HepG2 (cell line): ENCODE results near the gene BLMH. TPM values are rescaled to one million over a fixed set of nuclear protein-coding genes. Genes with fewer than 3 reads are reported as not detected.
A peak's percentile ranks its signal among the peaks of the same experiment; 100 is the strongest.

ENCODE experiments used
- ARNT2 ChIP-seq: sonication (generic); formaldehyde crosslinking; IDR thresholded peaks from 2 replicates; pipeline ENCODE4 v1.8.0; 2022; ENCODE audit warnings: mild to moderate bottlenecking, low read depth, missing genetic modification reagents, moderate library complexity
- E2F2 ChIP-seq: sonication (generic); formaldehyde crosslinking; IDR thresholded peaks from 2 replicates; pipeline ENCODE4 v1.4.0; 2020; ENCODE audit warnings: missing genetic modification reagents, borderline replicate concordance
- FOSL2 ChIP-seq: sonication (generic); formaldehyde crosslinking; IDR thresholded peaks from 2 replicates; pipeline ENCODE4 v1.4.0; 2020; ENCODE audit warnings: missing genetic modification reagents
- HNF4A ChIP-seq: sonication (generic); formaldehyde crosslinking; IDR thresholded peaks from 2 replicates; pipeline ENCODE4 v1.4.0; 2020; ENCODE audit warnings: missing genetic modification reagents
- IKZF4 ChIP-seq: sonication (generic); formaldehyde crosslinking; IDR thresholded peaks from 2 replicates; pipeline ENCODE4 v1.5.1; 2020; ENCODE audit warnings: borderline replicate concordance, mild to moderate bottlenecking, low read depth, missing genetic modification reagents; ENCODE audit errors: not compliant biosample characterization
- MEIS2 ChIP-seq: sonication (generic); formaldehyde crosslinking; IDR thresholded peaks from 2 replicates; pipeline ENCODE4 v1.9.0; 2021; ENCODE audit warnings: mild to moderate bottlenecking, missing genetic modification reagents
- MXD4 ChIP-seq: IDR thresholded peaks from 2 replicates; pipeline ENCODE4 v1.6.1; 2016; ENCODE audit warnings: mild to moderate bottlenecking, missing biosample characterization, missing genetic modification reagents
- NAIF1 ChIP-seq: sonication (generic); formaldehyde crosslinking; IDR thresholded peaks from 2 replicates; pipeline ENCODE4 v1.5.0; 2020; ENCODE audit warnings: mild to moderate bottlenecking, missing genetic modification reagents, borderline replicate concordance
- NCOA5 ChIP-seq: sonication (generic); formaldehyde crosslinking; IDR thresholded peaks from 2 replicates; pipeline ENCODE4 v1.4.0; 2020; ENCODE audit warnings: missing genetic modification reagents
- NCOR1 ChIP-seq: fragments of 200-600 bp; sonication (generic); IDR thresholded peaks from 2 replicates; pipeline ENCODE4 v1.7.0; 2017; ENCODE audit warnings: antibody characterized with exemption, low read length, borderline replicate concordance
- NR2F2 ChIP-seq: IDR thresholded peaks from 2 replicates; pipeline ENCODE4 v1.6.1; 2012; ENCODE audit warnings: low read depth, inconsistent platforms, borderline replicate concordance
- POGZ ChIP-seq: sonication (generic); formaldehyde crosslinking; IDR thresholded peaks from 2 replicates; pipeline ENCODE4 v1.4.0; 2020; ENCODE audit warnings: mild to moderate bottlenecking, missing genetic modification reagents
- POLR2AphosphoS5 ChIP-seq: IDR thresholded peaks from 2 replicates; pipeline ENCODE4 v1.6.1; 2012; ENCODE audit warnings: low read depth, low read length
- PPARG ChIP-seq: conservative IDR thresholded peaks from 2 replicates; pipeline ENCODE4 v1.6.1; 2016; ENCODE audit warnings: missing biosample characterization, missing genetic modification reagents
- REST ChIP-seq, 2 experiments: IDR thresholded peaks; 2 replicates each; pipeline ENCODE4 v1.6.1; 2011 to 2012; ENCODE audit warnings: low read length in 2 of 2, borderline replicate concordance in 1 of 2, low read depth in 1 of 2, mild to moderate bottlenecking in 1 of 2, moderate library complexity in 1 of 2
- RFX1 ChIP-seq: fragments of 450-650 bp; IDR thresholded peaks from 2 replicates; pipeline ENCODE4 v1.6.1; 2017
- RXRB ChIP-seq: IDR thresholded peaks from 2 replicates; pipeline ENCODE4 v1.6.1; 2016; ENCODE audit warnings: borderline replicate concordance, missing genetic modification reagents, missing compliant biosample characterization
- SMARCE1 ChIP-seq: fragments of 450-650 bp; IDR thresholded peaks from 2 replicates; pipeline ENCODE4 v1.6.1; 2017; ENCODE audit warnings: borderline replicate concordance
- TBX2 ChIP-seq: sonication (generic); formaldehyde crosslinking; IDR thresholded peaks from 2 replicates; pipeline ENCODE4 v1.5.0; 2020; ENCODE audit warnings: missing genetic modification reagents, mild to moderate bottlenecking, borderline replicate concordance
- TOE1 ChIP-seq: sonication (generic); formaldehyde crosslinking; IDR thresholded peaks from 2 replicates; pipeline ENCODE4 v1.4.0; 2020; ENCODE audit warnings: mild to moderate bottlenecking, missing genetic modification reagents
- ZBTB1 ChIP-seq: sonication (generic); formaldehyde crosslinking; IDR thresholded peaks from 2 replicates; pipeline ENCODE4 v1.4.0; 2020; ENCODE audit warnings: missing genetic modification reagents, borderline replicate concordance
- ZFX ChIP-seq: sonication (generic); formaldehyde crosslinking; IDR thresholded peaks from 2 replicates; pipeline ENCODE4 v1.4.0; 2020; ENCODE audit warnings: mild to moderate bottlenecking, low read depth, missing genetic modification reagents, moderate library complexity
- ZNF224 ChIP-seq: sonication (generic); formaldehyde crosslinking; IDR thresholded peaks from 2 replicates; pipeline ENCODE4 v1.5.0; 2020; ENCODE audit warnings: mild to moderate bottlenecking, missing genetic modification reagents
- ZNF256 ChIP-seq: sonication (generic); formaldehyde crosslinking; conservative IDR thresholded peaks from 2 replicates; pipeline ENCODE4 v1.4.0; 2020; ENCODE audit warnings: missing genetic modification reagents
- ZNF446 ChIP-seq: sonication (generic); formaldehyde crosslinking; IDR thresholded peaks from 2 replicates; pipeline ENCODE4 v1.5.0; 2020; ENCODE audit warnings: mild to moderate bottlenecking, missing genetic modification reagents
- ZNF530 ChIP-seq: sonication (generic); formaldehyde crosslinking; IDR thresholded peaks from 2 replicates; pipeline ENCODE4 v1.5.0; 2020; ENCODE audit warnings: low read depth, mild to moderate bottlenecking, missing genetic modification reagents
- ZNF678 ChIP-seq: sonication (generic); formaldehyde crosslinking; IDR thresholded peaks from 2 replicates; pipeline ENCODE4 v1.4.0; 2020; ENCODE audit warnings: mild to moderate bottlenecking, missing genetic modification reagents
- ZNF816 ChIP-seq: sonication (generic); formaldehyde crosslinking; IDR thresholded peaks from 2 replicates; pipeline ENCODE4 v1.8.0; 2022; ENCODE audit warnings: missing genetic modification reagents, mild to moderate bottlenecking, borderline replicate concordance
- ZSCAN21 ChIP-seq: sonication (generic); formaldehyde crosslinking; IDR thresholded peaks from 2 replicates; pipeline ENCODE4 v1.8.0; 2022; ENCODE audit warnings: mild to moderate bottlenecking, missing genetic modification reagents, moderate library complexity, borderline replicate concordance
- polyA plus RNA-seq, 8 experiments: library from polyadenylated mRNA; depleted of rRNA in 3 of 8; stranded (reverse) in 7 of 8; unstranded in 1 of 8; fragments of >200 nt; fragmentation: Illumina TruSeq in 4 of 8; extraction: Trizol in 4 of 8; gene quantifications; 2 replicates each; pipeline versions ENCODE4 v1.2.1 to v1.2.3, GENCODE V29; 2011 to 2016; ENCODE audit warnings: low read depth in 4 of 8, missing spikeins in 1 of 8, mixed read lengths in 1 of 8; ENCODE audit not compliant: insufficient read depth in 1 of 8
- total RNA-seq, 5 experiments: library from RNA; depleted of rRNA; stranded (reverse); fragments of >200 nt; fragmentation: Illumina TruSeq; extraction: Trizol; gene quantifications; 2 replicates each; pipeline ENCODE4 v1.2.3, GENCODE V29; 2016; ENCODE audit warnings: low read depth in 1 of 5

BLMH gene
- total and polyA plus RNA-seq, 2 of the 13 experiments (the other 11 are each of a cell fraction or from before 2014, with no cell fraction given) = 12.1 to 41.0 TPM

- TF ChIP-seq ZNF256 (CRISPR knock-in tag) = no peak
- TF ChIP-seq MXD4 (CRISPR knock-in tag) = 0 out of 2 replicates have a peak, but pooled peaks have one; percentile 36
- TF ChIP-seq NR2F2 = 0 out of 2 replicates have a peak, but pooled peaks have one; percentile 28
- peak; percentile 40; the same call in 1 of the 2 replicates for TF ChIP-seq POGZ (CRISPR knock-in tag)
- peak; percentile 78; the same call in 1 of the 2 replicates for TF ChIP-seq RXRB
- no peak for TF ChIP-seq ZSCAN21 (CRISPR knock-in tag)
- no peak for TF ChIP-seq ZNF816 (CRISPR knock-in tag)
- TF ChIP-seq SMARCE1 = no peak
- peak; percentile 92 for TF ChIP-seq PPARG (CRISPR knock-in tag)
- no peak for TF ChIP-seq TOE1 (CRISPR knock-in tag)
- TF ChIP-seq E2F2 (CRISPR knock-in tag) = no peak
- TF ChIP-seq ZNF678 (CRISPR knock-in tag) = no peak
- TF ChIP-seq ZNF224 (CRISPR knock-in tag) = no peak
- peak; percentile 22; the same call in 1 of the 2 replicates for TF ChIP-seq FOSL2
- TF ChIP-seq ZBTB1 (CRISPR knock-in tag) = no peak
- TF ChIP-seq REST (IDR thresholded peaks at IDR 0.05; ENCODE audit: borderline replicate concordance in 1 of 2, low read depth in 1 of 2, low read length in 2 of 2) = no peak
- no peak for TF ChIP-seq ARNT2 (CRISPR knock-in tag)
- 0 out of 2 replicates have a peak, but pooled peaks have one; percentile 17 for TF ChIP-seq ZFX (CRISPR knock-in tag)
- TF ChIP-seq POLR2AphosphoS5 = no peak
- no peak for TF ChIP-seq ZNF530
- TF ChIP-seq ZNF446 = no peak
- peak; percentile 66 for TF ChIP-seq HNF4A
- no peak for TF ChIP-seq IKZF4
- no peak for TF ChIP-seq NAIF1 (CRISPR knock-in tag)
- no peak for TF ChIP-seq NCOR1
- no peak for TF ChIP-seq NCOA5
- 0 out of 2 replicates have a peak, but pooled peaks have one; percentile 21 for TF ChIP-seq MEIS2 (CRISPR knock-in tag)
- TF ChIP-seq RFX1 = no peak
- TF ChIP-seq TBX2 (CRISPR knock-in tag) = 0 out of 2 replicates have a peak, but pooled peaks have one; percentile 27
Measured at GRCh38 chr17:30219833-30220232, 71.9 kb downstream of the BLMH start (continued).
